NCI-H2227 treated with DMSO at 0.1 percent for 48 hours (cell line): Measurements from ENCODE around the gene HSFX4.
"Not testable (repeated sequence)": the region's sequence is repeated elsewhere in the genome, so short reads cannot be mapped to it uniquely, and the experiment has no call there.

Source experiments
- DNase-seq: peaks from one replicate; lab custom pipeline; 2025; lab: John Stamatoyannopoulos, UW

HSFX4 gene

DNA sequence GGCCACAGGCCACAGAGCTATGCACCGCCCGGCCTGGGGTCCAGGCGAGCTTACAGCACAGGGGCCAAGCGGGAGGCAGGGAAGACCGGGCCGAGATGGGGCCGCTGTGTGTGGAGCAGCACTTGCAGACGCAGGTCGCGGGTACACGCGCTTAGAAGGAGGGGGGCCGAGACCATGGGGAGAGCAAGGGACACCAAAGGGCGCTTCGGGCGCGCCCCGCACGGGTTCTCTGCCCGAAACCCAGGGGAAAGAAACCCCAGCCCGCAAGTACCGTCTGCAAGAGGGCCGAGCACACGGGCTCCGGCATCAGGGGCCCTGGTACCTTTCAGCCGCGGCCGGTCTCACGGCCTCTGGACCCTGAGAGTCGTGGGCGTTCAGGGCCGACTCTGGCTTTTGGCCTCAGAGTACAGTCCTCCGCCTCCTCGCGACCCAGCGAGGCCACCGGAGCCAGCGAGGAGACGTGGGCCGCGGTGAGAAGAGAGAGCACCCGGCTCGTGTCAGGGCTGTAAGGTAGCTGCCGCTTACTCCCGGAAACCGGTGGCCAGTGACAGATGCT, 8.6 kb downstream of the HSFX4 start:
- no peak for DNase-seq

GRCh38 chrX:149938427-149938880, 9.1 kb downstream of the HSFX4 start, which contains the start of gene EOLA2:
TSS of gene EOLA2 (minus strand) at chrX:149938491. CDS start at chrX:149933874, 4,617 bp downstream.
- peak; percentile 97 for DNase-seq

DNA sequence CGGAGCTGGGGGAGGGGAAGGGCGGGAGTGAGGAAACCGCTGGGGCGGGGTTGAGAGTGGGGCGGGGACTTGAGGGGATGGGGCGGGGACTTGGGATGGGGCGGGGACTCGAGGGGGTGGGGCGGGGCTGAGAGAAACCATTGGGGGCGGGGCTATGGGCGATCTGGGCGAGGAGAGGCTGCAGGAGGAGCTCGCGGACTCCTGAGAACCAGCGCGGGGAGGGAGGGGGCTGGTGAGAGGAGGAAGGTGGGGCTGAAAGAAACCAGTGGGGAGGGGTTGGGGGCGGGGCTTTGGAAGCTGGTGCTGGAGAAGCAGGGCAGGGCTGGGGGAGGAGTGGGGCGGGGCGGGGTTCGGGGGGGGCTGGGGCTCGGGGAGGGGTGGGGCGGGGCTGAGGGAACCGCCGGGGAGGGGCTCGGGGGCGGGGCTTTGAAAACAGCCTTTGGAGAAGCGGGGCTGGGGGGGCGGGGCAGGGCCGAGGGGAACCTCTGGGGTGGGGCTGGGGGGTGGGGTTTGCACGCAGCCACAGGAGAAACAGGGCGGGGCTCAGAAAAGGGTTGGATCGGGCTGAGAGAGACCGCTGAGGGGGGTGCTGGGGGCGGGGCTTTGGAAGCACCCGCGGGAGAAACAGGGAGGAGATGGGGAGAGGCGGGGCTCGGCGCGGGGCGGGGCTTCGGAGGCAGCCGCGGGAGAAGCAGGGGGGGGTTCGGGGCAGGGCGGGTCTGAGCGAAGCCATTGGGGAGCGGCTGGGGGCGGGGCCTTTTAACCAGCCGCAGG, 9.7 kb downstream of the HSFX4 start:
- peak; percentile 91 for DNase-seq

GRCh38 chrX:149939655-149939904, 10.2 kb downstream of the HSFX4 start:
- DNase-seq: no peak

- peak; percentile 93 for DNase-seq
Observed at GRCh38 chrX:149939905-149940673, 10.7 kb downstream of the HSFX4 start.

DNA sequence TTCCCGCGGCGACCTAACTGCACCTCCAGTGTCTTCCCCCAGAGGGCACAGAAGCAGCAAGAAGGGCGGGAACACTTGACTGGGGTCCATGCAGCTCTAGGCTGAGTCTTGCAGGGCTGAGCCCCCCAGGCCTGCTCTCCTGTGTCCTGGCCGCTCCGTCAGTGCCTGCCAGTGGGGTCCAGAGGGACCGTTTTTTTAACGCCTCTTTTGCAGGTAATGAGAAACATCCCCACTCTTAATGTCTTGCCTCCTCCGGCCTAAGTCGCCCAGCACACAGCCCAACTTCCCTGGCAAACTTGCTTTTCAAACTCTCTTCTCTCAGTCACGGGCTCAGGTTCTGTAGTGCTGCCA, 11.3 kb downstream of the HSFX4 start:
- not testable (repeated sequence) for DNase-seq

DNA sequence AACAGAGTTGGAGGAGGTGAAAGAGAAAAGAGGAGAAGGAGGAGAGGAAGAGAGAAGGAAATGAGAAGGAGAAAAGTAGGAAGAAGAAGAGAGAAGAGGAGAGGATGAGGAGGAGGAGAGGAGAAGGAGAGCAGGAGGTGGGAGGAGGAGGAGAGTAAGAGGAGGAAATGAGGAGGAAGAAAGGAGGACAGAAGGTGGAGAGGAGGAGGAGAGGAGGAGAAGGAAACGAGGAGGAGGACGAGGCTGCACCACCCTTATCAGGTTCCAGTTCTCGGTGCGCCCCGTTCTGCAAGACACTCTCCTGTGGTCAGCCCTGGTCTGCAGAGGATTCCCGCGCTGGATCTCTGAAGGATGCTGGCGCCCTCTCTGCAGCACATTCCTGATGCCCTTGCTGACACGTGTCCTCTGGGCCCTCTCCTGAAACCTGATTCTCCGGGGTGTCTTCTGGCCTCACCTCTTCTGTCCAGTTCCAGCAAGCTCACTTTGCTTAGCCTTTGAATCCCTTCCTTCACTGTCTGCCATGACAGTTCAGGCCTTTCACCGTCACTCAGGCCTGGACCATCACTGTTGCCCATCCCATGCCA, 15.8 kb downstream of the HSFX4 start:
- DNase-seq: not testable (repeated sequence)

DNA sequence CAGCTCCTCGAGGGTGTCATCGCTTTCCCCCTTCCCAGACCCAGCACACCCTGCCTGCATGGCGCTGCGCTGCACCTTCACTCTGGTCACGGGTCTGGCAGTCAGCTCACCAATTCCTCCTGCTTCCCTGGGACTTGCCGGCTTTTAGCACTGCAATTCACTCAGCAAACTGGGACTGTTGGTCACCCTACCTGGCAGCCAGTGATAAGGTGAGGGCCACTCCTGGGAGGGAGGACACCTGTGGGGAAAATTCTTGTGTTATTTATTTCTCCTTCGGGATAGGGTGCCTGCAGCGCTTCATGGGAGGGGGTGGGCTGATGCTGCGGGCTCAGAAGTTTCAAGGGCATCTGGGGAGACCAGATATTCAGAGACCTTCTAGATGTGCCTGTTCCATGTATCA, 16.4 kb downstream of the HSFX4 start:
- DNase-seq: not testable (repeated sequence)

DNA sequence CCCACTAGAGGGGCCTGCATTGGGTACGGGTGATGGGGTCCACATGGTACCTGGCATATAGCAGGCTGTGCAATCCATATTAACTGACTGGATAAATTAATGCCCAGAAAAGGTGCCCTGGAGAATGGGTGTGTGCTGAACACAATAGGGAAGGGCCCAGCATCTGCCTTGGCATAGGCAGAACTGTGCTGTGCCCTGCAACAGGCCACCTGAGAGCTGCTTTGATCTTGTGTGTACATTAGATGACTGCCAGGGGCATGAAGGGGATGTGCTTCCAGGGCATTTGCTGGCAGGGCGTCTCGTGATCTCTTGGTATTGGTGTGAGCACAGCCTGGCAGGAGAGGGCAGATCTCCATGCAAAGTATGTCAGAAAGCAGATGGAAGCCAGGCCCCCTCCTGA, 17.6 kb downstream of the HSFX4 start:
- not testable (repeated sequence) for DNase-seq

- DNase-seq: no peak
Observed at GRCh38 chrX:149948016-149948415, 18.6 kb downstream of the HSFX4 start.

GRCh38 chrX:149949743-149950436, 20.5 kb downstream of the HSFX4 start:
- no peak for DNase-seq

GRCh38 chrX:149950681-149951080, 21.3 kb downstream of the HSFX4 start:
- DNase-seq: peak; percentile 10

DNA sequence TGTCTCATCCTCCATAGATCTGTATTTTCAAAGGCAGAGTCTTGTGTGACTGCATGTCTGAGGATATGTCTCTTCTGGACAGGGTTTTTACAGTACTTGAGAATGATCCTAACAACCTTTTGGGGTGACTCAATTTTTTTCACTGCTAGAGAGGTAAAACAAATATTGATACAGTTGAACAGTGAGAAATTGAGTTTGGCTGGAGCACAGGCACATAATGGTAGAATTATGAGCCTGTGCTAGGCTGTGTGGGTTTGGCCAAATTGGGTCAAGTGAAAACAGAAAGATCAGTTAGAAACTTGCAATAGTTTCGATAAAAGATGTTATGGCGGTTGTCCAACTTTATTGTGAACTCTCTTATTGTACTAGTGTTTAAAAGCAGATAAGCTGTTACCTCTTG, 32.2 kb downstream of the HSFX4 start:
- no peak for DNase-seq

DNA sequence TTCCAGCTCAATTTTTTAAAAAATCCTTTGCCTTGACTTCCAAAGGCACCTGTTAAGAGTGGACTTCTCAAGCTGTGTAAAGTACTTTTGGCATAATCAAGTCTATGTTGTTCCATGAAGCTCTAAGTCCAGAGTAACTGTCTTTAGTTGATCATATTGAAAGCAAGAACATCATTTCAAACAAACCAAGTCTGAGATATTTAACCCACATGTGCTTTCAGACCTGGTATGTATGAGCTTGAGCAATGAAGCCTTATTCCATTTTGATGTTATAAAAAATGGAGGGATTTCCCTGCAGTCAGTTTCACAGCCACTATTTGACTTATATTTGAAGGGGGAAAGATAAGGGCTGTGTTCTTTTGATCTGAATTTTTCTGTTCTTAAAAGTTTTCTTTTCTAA, 32.6 kb downstream of the HSFX4 start:
- DNase-seq: no peak

DNA sequence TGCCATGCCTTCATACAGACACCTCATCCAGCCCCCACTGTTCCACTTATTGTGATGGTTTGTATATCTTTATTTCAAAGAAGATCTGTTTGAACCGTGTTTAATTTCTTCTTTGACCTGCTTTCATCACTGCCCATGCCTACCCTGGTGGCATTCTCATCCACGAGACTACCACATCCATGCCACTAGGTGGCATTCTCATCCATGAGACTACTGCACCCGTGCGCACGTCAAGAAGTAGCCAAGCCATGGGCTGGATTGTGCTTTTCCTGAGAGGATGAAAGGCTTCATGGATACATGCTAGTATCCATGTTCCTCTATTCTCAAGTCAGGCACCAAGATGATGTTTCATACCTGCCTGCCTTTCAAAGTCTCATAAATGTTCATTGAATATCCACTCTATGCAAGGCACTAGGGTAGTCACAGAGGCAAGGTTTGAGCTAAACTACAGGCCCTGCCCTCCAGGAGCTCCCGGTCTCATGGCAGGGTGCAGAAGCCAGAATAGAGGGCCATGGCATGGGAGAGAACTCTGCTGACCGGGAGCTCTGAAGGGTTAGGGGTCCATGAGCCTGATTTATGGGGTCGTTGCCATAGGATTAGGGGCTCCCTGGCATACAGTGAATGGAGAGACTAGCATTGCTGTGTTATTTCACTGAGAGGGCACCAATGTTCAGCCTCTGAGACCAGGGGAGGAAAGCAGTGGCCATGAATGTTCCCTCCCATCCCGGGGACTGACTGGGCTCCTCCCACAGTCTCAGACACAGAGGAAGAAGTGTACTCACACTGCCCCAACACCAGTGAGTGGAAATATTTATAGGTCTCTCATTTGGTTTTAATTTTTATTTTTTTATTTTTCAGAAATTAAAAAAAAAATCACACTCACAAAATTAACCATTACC, 33.7 kb downstream of the HSFX4 start:
- DNase-seq: peak; percentile 51

DNA sequence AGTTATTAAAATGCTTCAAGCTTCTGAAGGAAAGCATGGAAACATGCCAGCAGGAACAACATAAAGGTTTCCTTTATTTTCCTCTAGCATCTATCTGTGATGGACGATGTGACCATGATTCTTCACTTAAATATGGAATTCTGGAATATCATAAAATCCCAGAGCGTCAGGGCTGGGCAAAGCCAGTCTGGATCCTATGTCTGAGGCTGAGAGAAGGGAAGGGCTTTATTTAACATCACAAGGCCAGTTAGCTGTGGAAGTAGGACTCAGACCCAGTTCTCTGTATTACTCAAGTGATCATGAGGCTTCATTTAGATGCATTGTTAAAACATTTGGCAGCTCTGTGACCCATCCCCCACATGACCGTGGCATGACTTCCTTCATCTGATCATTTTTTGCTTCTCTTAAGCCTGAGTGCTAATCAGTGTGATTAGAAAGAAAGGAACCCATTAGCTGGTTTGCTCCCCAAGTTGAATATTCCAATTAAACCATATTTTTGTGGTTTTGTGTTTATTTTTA, 49.8 kb downstream of the HSFX4 start:
- DNase-seq: no peak
